Activated CD4-positive, alpha-beta T cell treated with anti-CD3 and anti-CD28 coated beads for 36 hours (primary cell): ENCODE data around the gene DIDO1. TPM values are rescaled to one million over a fixed set of nuclear protein-coding genes. Genes with fewer than 3 reads are reported as not detected.

Experiments used
- ATAC-seq: fragments of 200-7000 bp; cut with Tn5 transposase; one replicate; pipeline ENCODE4 v1.10.0; 2021; ENCODE audit warnings: mild to moderate bottlenecking, moderate library complexity
- CTCF ChIA-PET: fragments of 350-600 bp; sonication (Branson Sonifier 250); formaldehyde crosslinking; loops from one replicate; lab custom pipeline; 2021; ENCODE audit warnings: antibody characterized with exemption; lab: Charles Lee
- POLR2A ChIA-PET: fragments of 350-600 bp; sonication (Branson Sonifier 250); formaldehyde crosslinking; loops from one replicate; lab custom pipeline; 2021; ENCODE audit warnings: antibody characterized with exemption, inconsistent platforms; lab: Charles Lee
- DNase-seq: peaks from one replicate; pipeline ENCODE4 v3.0.0-alpha.2; 2020
- H3K27ac Mint-ChIP-seq: one replicate; pipeline ENCODE4 v1.8.0; 2021; ENCODE audit warnings: mixed read lengths
- H3K27me3 Mint-ChIP-seq: one replicate; pipeline ENCODE4 v1.8.0; 2021; ENCODE audit warnings: mixed read lengths
- H3K36me3 Mint-ChIP-seq: one replicate; pipeline ENCODE4 v1.8.0; 2021; ENCODE audit warnings: low read depth, mixed read lengths
- H3K4me1 Mint-ChIP-seq: one replicate; pipeline ENCODE4 v1.8.0; 2021; ENCODE audit warnings: mixed read lengths
- H3K4me3 Mint-ChIP-seq: one replicate; pipeline ENCODE4 v1.8.0; 2021; ENCODE audit warnings: mild to moderate bottlenecking, moderate library complexity, mixed read lengths
- H3K9me3 Mint-ChIP-seq: one replicate; pipeline ENCODE4 v1.8.0; 2021; ENCODE audit warnings: low read depth, mixed read lengths
- intact Hi-C, 2 experiments: fragments of 100-400 bp; cut with DNase I in 1 of 2; cut with micrococcal nuclease in 1 of 2; formaldehyde crosslinking; loops; one replicate each; pipeline versions ENCODE4 v1.14.2 to v1.15.1; 2022 to 2024; cut with DNase I, micrococcal nuclease
- total RNA-seq, 2 experiments: library from RNA; stranded (reverse); gene quantifications; one replicate each; pipeline ENCODE4 v1.2.3, GENCODE V29; 2021

DIDO1 gene
- total RNA-seq, 2 experiments from 2014 or later, result 43.7 to 49.7 TPM

GRCh38 chr20:62898093-62898964, 28.0 kb downstream of the DIDO1 start:
- H3K27ac Mint-ChIP-seq, result peak overlapping the region; percentile 11
- H3K36me3 Mint-ChIP-seq, result peaks cover 38% of the 10 kb centered on the region
- ATAC-seq (no peak), DNase-seq (no peak)
- H3K9me3 Mint-ChIP-seq, result no peaks in the 10 kb centered on the region
- POLR2A ChIA-PET, result no interaction called here
- H3K4me1 Mint-ChIP-seq, result peaks cover 39% of the 10 kb centered on the region
- H3K4me3 Mint-ChIP-seq, result no peak overlapping the region
- no peaks in the 10 kb centered on the region for H3K27me3 Mint-ChIP-seq
- intact Hi-C loops, result loop anchor here (1.0 to 2.0 kb wide), 2 partner anchors 39 to 74 kb away; no protein-coding TSS in a partner anchor
- CTCF ChIA-PET, result interaction anchor here (0.6 to 8.3 kb wide), 8 partner anchors 8 to 37 kb away, joined by 3 to 140 read pairs (median 4); partner anchors contain the start of gene TCFL5

- Mint-ChIP-seq H3K27me3 (no peaks in the 10 kb centered on the region), H3K4me1 (peaks cover 43% of the 10 kb centered on the region), H3K9me3 (no peaks in the 10 kb centered on the region), H3K36me3 (peaks cover 41% of the 10 kb centered on the region), H3K4me3 (no peak overlapping the region), H3K27ac (no peak overlapping the region)
- ATAC-seq, result no peak
- CTCF ChIA-PET, result interaction anchor here (0.6 to 8.3 kb wide), 4 partner anchors 10 to 36 kb away, joined by 3 to 140 read pairs (median 4); partner anchors contain the start of gene TCFL5
- DNase-seq, result no peak
- intact Hi-C loops, result loop anchor here (1.0 to 2.0 kb wide), 2 partner anchors 40 to 75 kb away; no protein-coding TSS in a partner anchor
- POLR2A ChIA-PET, result no interaction called here
These were observed 28.6 kb downstream of the DIDO1 start for GRCh38 chr20:62897666-62898065.

GRCh38 chr20:62896526-62896925, 29.8 kb downstream of the DIDO1 start:
- intact Hi-C loops, result no loop called here
- no peak overlapping the region for H3K4me3 Mint-ChIP-seq
- ATAC-seq (no peak), DNase-seq (no peak)
- peaks cover 52% of the 10 kb centered on the region for H3K4me1 Mint-ChIP-seq
- H3K27ac Mint-ChIP-seq, result no peak overlapping the region
- H3K36me3 Mint-ChIP-seq, result peaks cover 44% of the 10 kb centered on the region
- POLR2A ChIA-PET, result no interaction called here
- CTCF ChIA-PET, result interaction anchor here (8.3 kb wide), 1 partner anchor 22 kb away, joined by 140 read pairs; no protein-coding TSS in a partner anchor
- no peaks in the 10 kb centered on the region for H3K9me3 Mint-ChIP-seq
- no peaks in the 10 kb centered on the region for H3K27me3 Mint-ChIP-seq

GRCh38 chr20:62895539-62895938, 30.8 kb downstream of the DIDO1 start:
- Mint-ChIP-seq H3K36me3 (peaks cover 54% of the 10 kb centered on the region), H3K27me3 (no peaks in the 10 kb centered on the region), H3K4me3 (no peak overlapping the region), H3K9me3 (no peaks in the 10 kb centered on the region), H3K4me1 (peaks cover 52% of the 10 kb centered on the region), H3K27ac (no peak overlapping the region)
- no peak for DNase-seq
- no peak for ATAC-seq
- intact Hi-C loops, result no loop called here
- ChIA-PET POLR2A (no interaction called here), CTCF (no interaction called here)

GRCh38 chr20:62894261-62894660, 32.0 kb downstream of the DIDO1 start:
- peaks cover 40% of the 10 kb centered on the region for H3K4me1 Mint-ChIP-seq

GRCh38 chr20:62893700-62894099, 32.6 kb downstream of the DIDO1 start:
- Mint-ChIP-seq H3K4me3 (no peak overlapping the region), H3K36me3 (peaks cover 64% of the 10 kb centered on the region), H3K9me3 (no peaks in the 10 kb centered on the region), H3K27me3 (no peaks in the 10 kb centered on the region), H3K27ac (peak overlapping the region; percentile 8), H3K4me1 (peaks cover 34% of the 10 kb centered on the region)
- CTCF ChIA-PET, result interaction anchor here (0.7 to 1.4 kb wide), 5 partner anchors 8 to 240 kb away, joined by 3 to 4 read pairs (median 3); no protein-coding TSS in a partner anchor
- ATAC-seq (no peak), DNase-seq (no peak)
- intact Hi-C loops, result no loop called here
- POLR2A ChIA-PET, result interaction anchor here (0.9 kb wide), 1 partner anchor 23 kb away, joined by 3 read pairs; no protein-coding TSS in a partner anchor

More at GRCh38 chr20:62894261-62894660, 32.0 kb downstream of the DIDO1 start:
- DNase-seq (no peak), ATAC-seq (no peak)
- no peak overlapping the region for H3K4me3 Mint-ChIP-seq
- POLR2A ChIA-PET, result no interaction called here
- no peaks in the 10 kb centered on the region for H3K27me3 Mint-ChIP-seq
- H3K27ac Mint-ChIP-seq, result no peak overlapping the region
- H3K36me3 Mint-ChIP-seq, result peaks cover 62% of the 10 kb centered on the region
- no peaks in the 10 kb centered on the region for H3K9me3 Mint-ChIP-seq
- intact Hi-C loops, result no loop called here
- CTCF ChIA-PET, result interaction anchor here (0.7 kb wide), 3 partner anchors 15 to 239 kb away, joined by 3 to 4 read pairs (median 3); no protein-coding TSS in a partner anchor

- Mint-ChIP-seq H3K4me1 (peaks cover 28% of the 10 kb centered on the region), H3K27me3 (no peaks in the 10 kb centered on the region), H3K36me3 (peaks cover 68% of the 10 kb centered on the region), H3K27ac (no peak overlapping the region), H3K9me3 (no peaks in the 10 kb centered on the region), H3K4me3 (no peak overlapping the region)
- ChIA-PET CTCF (interaction anchor here (1.0 to 1.4 kb wide), 3 partner anchors 9 to 116 kb away, joined by 3 to 4 read pairs (median 3); no protein-coding TSS in a partner anchor), POLR2A (interaction anchor here (0.9 kb wide), 1 partner anchor 24 kb away, joined by 3 read pairs; no protein-coding TSS in a partner anchor)
- intact Hi-C loops, result no loop called here
- ATAC-seq (peak; percentile 64), DNase-seq (peak; percentile 54)
These were observed 33.7 kb downstream of the DIDO1 start for GRCh38 chr20:62892348-62893304.

- H3K27ac Mint-ChIP-seq, result peak overlapping the region; percentile 69
- H3K27me3 Mint-ChIP-seq, result no peaks in the 10 kb centered on the region
- peaks cover 72% of the 10 kb centered on the region for H3K36me3 Mint-ChIP-seq
- H3K4me3 Mint-ChIP-seq, result no peak overlapping the region
- POLR2A ChIA-PET, result interaction anchor here (0.6 kb wide), 1 partner anchor 915 kb away, joined by 3 read pairs; no protein-coding TSS in a partner anchor
- peaks cover 37% of the 10 kb centered on the region for H3K4me1 Mint-ChIP-seq
- ATAC-seq, result peak; percentile 62
- no peaks in the 10 kb centered on the region for H3K9me3 Mint-ChIP-seq
- intact Hi-C loops, result no loop called here
- CTCF ChIA-PET, result interaction anchor here (1.0 to 2.5 kb wide), 5 partner anchors 8 to 30 kb away, joined by 3 to 10 read pairs (median 7); no protein-coding TSS in a partner anchor
- DNase-seq, result peak; percentile 56
These were observed 35.2 kb downstream of the DIDO1 start for GRCh38 chr20:62891111-62891510.

- Mint-ChIP-seq H3K4me1 (peaks cover 37% of the 10 kb centered on the region), H3K27ac (peak overlapping the region; percentile 51), H3K27me3 (no peaks in the 10 kb centered on the region), H3K36me3 (peaks cover 67% of the 10 kb centered on the region), H3K9me3 (no peaks in the 10 kb centered on the region), H3K4me3 (no peak overlapping the region)
- intact Hi-C loops, result no loop called here
- DNase-seq (no peak), ATAC-seq (no peak)
- ChIA-PET POLR2A (no interaction called here), CTCF (interaction anchor here (0.6 to 2.5 kb wide), 7 partner anchors 9 to 720 kb away, joined by 3 to 10 read pairs (median 4); no protein-coding TSS in a partner anchor)
These were observed 35.9 kb downstream of the DIDO1 start for GRCh38 chr20:62890444-62890843.

GRCh38 chr20:62889871-62890270, 36.4 kb downstream of the DIDO1 start:
- Mint-ChIP-seq H3K4me3 (no peak overlapping the region), H3K27me3 (no peaks in the 10 kb centered on the region), H3K4me1 (peaks cover 37% of the 10 kb centered on the region), H3K9me3 (no peaks in the 10 kb centered on the region), H3K27ac (no peak overlapping the region), H3K36me3 (peaks cover 62% of the 10 kb centered on the region)
- intact Hi-C loops, result no loop called here
- CTCF ChIA-PET, result interaction anchor here (0.6 to 2.5 kb wide), 7 partner anchors 9 to 91 kb away, joined by 3 to 10 read pairs (median 4); no protein-coding TSS in a partner anchor
- POLR2A ChIA-PET, result no interaction called here
- ATAC-seq (no peak), DNase-seq (no peak)
